Measurements from ENCODE around the gene ECM1. TPM values are rescaled to one million over a fixed set of nuclear protein-coding genes. Genes with fewer than 3 reads are reported as not detected.

Gene ECM1
- polyA plus RNA-seq, 1 donor (not counting 4 experiments of a cell fraction or from before 2014, with no cell fraction given) = 23.6 TPM

DNA sequence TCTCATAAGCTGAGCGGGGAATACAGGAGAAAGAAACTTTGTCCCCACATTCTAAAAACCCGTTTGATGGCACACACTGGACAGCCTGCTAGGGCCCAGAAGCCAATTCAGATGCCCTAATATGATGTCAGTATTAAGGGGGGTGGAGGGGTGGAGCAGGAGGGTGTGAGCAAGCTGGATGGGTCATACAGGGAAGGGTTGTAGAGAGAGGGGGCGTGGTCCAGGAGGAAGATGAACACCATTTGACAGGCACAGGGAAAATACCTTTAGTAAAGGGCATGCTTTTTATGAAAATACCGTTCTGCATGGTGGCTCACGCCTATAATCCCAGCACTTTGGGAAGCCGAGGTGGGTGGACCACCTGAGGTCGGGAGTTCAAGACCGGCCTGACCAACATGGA lies 14.7 kb upstream of the ECM1 start:
- no peak overlapping the region for H3K27ac ChIP-seq (ENCODE audit: control insufficient read depth, insufficient read depth, low read length)
- H3K36me3 ChIP-seq (ENCODE audit: control insufficient read depth in 2 of 2, extremely low read depth in 1 of 2, insufficient read depth in 2 of 2, low read length in 2 of 2) = peaks cover 22 to 50% of the 10 kb centered on the region in 2 experiments
- H3K4me2 ChIP-seq (ENCODE audit: control insufficient read depth, extremely low read depth, insufficient read depth, low read depth, low read length) = no peak overlapping the region
- no peaks in the 10 kb centered on the region for H3K9me3 ChIP-seq (ENCODE audit: control insufficient read depth, low read depth, low read length)
- dilution Hi-C loops (cut with MboI; ENCODE audit: extremely low pct_ligation_motif_present, low sequenced_read_pairs) = no loop called here
- no peak for TF ChIP-seq CTCF (optimal IDR thresholded peaks at IDR 0.05 in 1 of 3, IDR thresholded peaks at IDR 0.05 in 1 of 3, conservative IDR thresholded peaks at IDR 0.05 in 1 of 3; ENCODE audit: extremely low read depth in 1 of 3, insufficient read depth in 2 of 3, low read length in 3 of 3)
- no peak for TF ChIP-seq EZH2 (IDR thresholded peaks at IDR 0.05; ENCODE audit: low read length)
- H3K27me3 ChIP-seq (ENCODE audit: control insufficient read depth, extremely low read depth, insufficient read depth, low read length) = no peaks in the 10 kb centered on the region
- no peak overlapping the region for H3K9ac ChIP-seq (ENCODE audit: control insufficient read depth, extremely low read depth, insufficient read depth, low read length)
- H4K20me1 ChIP-seq (ENCODE audit: control insufficient read depth, extremely low read depth, insufficient read depth, low read length) = no peaks in the 10 kb centered on the region
- no peaks in the 10 kb centered on the region for H3K9me1 ChIP-seq (ENCODE audit: control insufficient read depth, extremely low read depth, insufficient read depth, low read length)
- H2AFZ ChIP-seq (ENCODE audit: control insufficient read depth, low read length) = no peak overlapping the region
- no peak for FAIRE-seq
- peaks cover 4% of the 10 kb centered on the region for H3K79me2 ChIP-seq (ENCODE audit: control insufficient read depth, insufficient read depth, low read length)
- DNase-seq (ENCODE audit: low read depth, low spot score) = no peak
- no peak overlapping the region for H3K4me3 ChIP-seq (ENCODE audit: control insufficient read depth in 2 of 3, extremely low read depth in 1 of 3, insufficient read depth in 2 of 3, low read depth in 1 of 3, low read length in 3 of 3)
- H3K4me1 ChIP-seq (ENCODE audit: control insufficient read depth, extremely low read depth, insufficient read depth, low read length) = peaks cover 3% of the 10 kb centered on the region

DNA sequence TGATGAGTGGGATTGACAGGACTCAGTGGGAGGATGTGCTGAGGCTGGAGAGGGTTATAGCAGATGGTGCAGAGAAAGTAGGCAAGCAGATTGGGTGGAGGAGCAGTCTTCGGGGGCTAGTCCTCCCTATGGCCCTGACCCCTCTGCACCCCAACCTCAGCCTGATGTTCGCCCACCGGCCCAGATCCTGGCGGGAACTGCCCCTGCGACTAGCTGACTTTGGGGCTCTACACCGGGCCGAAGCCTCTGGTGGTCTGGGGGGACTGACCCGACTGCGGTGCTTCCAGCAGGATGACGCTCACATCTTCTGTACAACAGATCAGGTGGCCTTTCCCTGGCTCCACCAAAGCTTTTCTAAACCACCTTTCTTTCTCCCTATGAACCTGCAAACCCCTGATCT lies 9.6 kb upstream of the ECM1 start:
- no peaks in the 10 kb centered on the region for H3K9me3 ChIP-seq (ENCODE audit: control insufficient read depth, low read depth, low read length)
- DNase-seq (ENCODE audit: low read depth, low spot score) (no peak), FAIRE-seq (no peak)
- H2AFZ ChIP-seq (ENCODE audit: control insufficient read depth, low read length) = no peak overlapping the region
- H3K4me2 ChIP-seq (ENCODE audit: control insufficient read depth, extremely low read depth, insufficient read depth, low read depth, low read length) = no peak overlapping the region
- no peak overlapping the region for H3K9ac ChIP-seq (ENCODE audit: control insufficient read depth, extremely low read depth, insufficient read depth, low read length)
- peaks cover 20 to 23% of the 10 kb centered on the region in 2 experiments for H3K36me3 ChIP-seq (ENCODE audit: control insufficient read depth in 2 of 2, extremely low read depth in 1 of 2, insufficient read depth in 2 of 2, low read length in 2 of 2)
- no peaks in the 10 kb centered on the region for H3K4me1 ChIP-seq (ENCODE audit: control insufficient read depth, extremely low read depth, insufficient read depth, low read length)
- no peak overlapping the region for H3K27ac ChIP-seq (ENCODE audit: control insufficient read depth, insufficient read depth, low read length)
- no peaks in the 10 kb centered on the region for H4K20me1 ChIP-seq (ENCODE audit: control insufficient read depth, extremely low read depth, insufficient read depth, low read length)
- TF ChIP-seq CTCF (optimal IDR thresholded peaks at IDR 0.05 in 1 of 3, IDR thresholded peaks at IDR 0.05 in 1 of 3, conservative IDR thresholded peaks at IDR 0.05 in 1 of 3; ENCODE audit: extremely low read depth in 1 of 3, insufficient read depth in 2 of 3, low read length in 3 of 3) (no peak), EZH2 (IDR thresholded peaks at IDR 0.05; ENCODE audit: low read length) (no peak)
- H3K79me2 ChIP-seq (ENCODE audit: control insufficient read depth, insufficient read depth, low read length) = no peaks in the 10 kb centered on the region
- no peak overlapping the region for H3K4me3 ChIP-seq (ENCODE audit: control insufficient read depth in 2 of 3, extremely low read depth in 1 of 3, insufficient read depth in 2 of 3, low read depth in 1 of 3, low read length in 3 of 3)
- no peaks in the 10 kb centered on the region for H3K9me1 ChIP-seq (ENCODE audit: control insufficient read depth, extremely low read depth, insufficient read depth, low read length)
- no peaks in the 10 kb centered on the region for H3K27me3 ChIP-seq (ENCODE audit: control insufficient read depth, extremely low read depth, insufficient read depth, low read length)
- dilution Hi-C loops (cut with MboI; ENCODE audit: extremely low pct_ligation_motif_present, low sequenced_read_pairs) = no loop called here

Measured in keratinocyte (primary cell).